Measurements from ENCODE around the gene DNAJB1. TPM values are rescaled to one million over a fixed set of nuclear protein-coding genes. Genes with fewer than 3 reads are reported as not detected.

Gene DNAJB1
- polyA plus RNA-seq, 1 donor (not counting 4 experiments of a cell fraction or from before 2014, with no cell fraction given) = 265 TPM

DNA sequence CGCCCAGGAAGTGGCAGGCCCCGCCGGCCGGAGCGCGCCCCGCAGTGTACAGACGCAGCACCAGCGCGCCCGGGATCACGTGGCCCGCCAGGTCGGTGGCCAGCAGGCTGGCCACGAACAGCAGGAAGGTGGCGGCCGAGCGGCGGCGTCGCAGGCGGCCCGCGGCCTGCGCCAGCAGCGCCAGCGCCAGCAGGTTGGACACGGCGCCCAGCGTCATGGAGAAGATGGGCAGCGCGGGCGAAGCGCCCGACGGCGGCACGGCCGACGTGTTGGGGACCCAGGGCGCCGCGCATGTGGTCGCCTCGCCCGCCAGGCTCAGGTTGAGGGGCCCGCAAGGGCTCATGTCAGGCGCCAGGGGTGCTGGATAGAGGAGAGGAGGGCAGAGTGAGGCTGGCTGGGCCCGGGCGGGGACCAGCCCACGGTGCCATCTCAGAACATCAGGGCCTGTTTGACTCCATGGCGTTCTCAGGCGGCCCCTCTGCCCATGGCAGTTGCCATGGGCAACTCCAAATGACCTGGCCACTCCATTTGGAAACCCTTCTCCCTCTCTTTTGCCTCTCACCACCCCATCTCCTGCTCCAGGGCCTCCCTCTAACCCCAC, 44.1 kb downstream of the DNAJB1 start:
- Histone ChIP-seq H2AFZ (ENCODE audit: control insufficient read depth, low read length) (no peak overlapping the region), H3K27me3 (ENCODE audit: control insufficient read depth, extremely low read depth, insufficient read depth, low read length) (peaks cover 6% of the 10 kb centered on the region), H3K4me1 (ENCODE audit: control insufficient read depth, extremely low read depth, insufficient read depth, low read length) (peaks cover 26% of the 10 kb centered on the region), H3K36me3 (ENCODE audit: control insufficient read depth in 2 of 2, extremely low read depth in 1 of 2, insufficient read depth in 2 of 2, low read length in 2 of 2) (peaks cover 3 to 20% of the 10 kb centered on the region in 2 experiments), H3K9me1 (ENCODE audit: control insufficient read depth, extremely low read depth, insufficient read depth, low read length) (no peaks in the 10 kb centered on the region), H3K9ac (ENCODE audit: control insufficient read depth, extremely low read depth, insufficient read depth, low read length) (no peak overlapping the region), H3K79me2 (ENCODE audit: control insufficient read depth, insufficient read depth, low read length) (no peaks in the 10 kb centered on the region), H3K27ac (ENCODE audit: control insufficient read depth, insufficient read depth, low read length) (no peak overlapping the region), H3K4me3 (ENCODE audit: control insufficient read depth in 2 of 3, extremely low read depth in 1 of 3, insufficient read depth in 2 of 3, low read depth in 1 of 3, low read length in 3 of 3) (no peak overlapping the region), H3K9me3 (ENCODE audit: control insufficient read depth, low read depth, low read length) (no peaks in the 10 kb centered on the region), H4K20me1 (ENCODE audit: control insufficient read depth, extremely low read depth, insufficient read depth, low read length) (peaks cover 5% of the 10 kb centered on the region), H3K4me2 (ENCODE audit: control insufficient read depth, extremely low read depth, insufficient read depth, low read depth, low read length) (no peak overlapping the region)
- dilution Hi-C loops (cut with MboI; ENCODE audit: extremely low pct_ligation_motif_present, low sequenced_read_pairs) = no loop called here
- DNase-seq (ENCODE audit: low read depth, low spot score) (no peak), FAIRE-seq (no peak)
- TF ChIP-seq EZH2 (IDR thresholded peaks at IDR 0.05; ENCODE audit: low read length) (no peak), CTCF (optimal IDR thresholded peaks at IDR 0.05 in 1 of 3, IDR thresholded peaks at IDR 0.05 in 1 of 3, conservative IDR thresholded peaks at IDR 0.05 in 1 of 3; ENCODE audit: extremely low read depth in 1 of 3, insufficient read depth in 2 of 3, low read length in 3 of 3) (no peak)

GRCh38 chr19:14473073-14473977, 44.9 kb downstream of the DNAJB1 start:
- H3K4me3 ChIP-seq (ENCODE audit: control insufficient read depth in 2 of 3, extremely low read depth in 1 of 3, insufficient read depth in 2 of 3, low read depth in 1 of 3, low read length in 3 of 3) = no peak overlapping the region
- dilution Hi-C loops (cut with MboI; ENCODE audit: extremely low pct_ligation_motif_present, low sequenced_read_pairs) = no loop called here
- peaks cover 5% of the 10 kb centered on the region for H4K20me1 ChIP-seq (ENCODE audit: control insufficient read depth, extremely low read depth, insufficient read depth, low read length)
- H3K9me1 ChIP-seq (ENCODE audit: control insufficient read depth, extremely low read depth, insufficient read depth, low read length) = no peaks in the 10 kb centered on the region
- no peak overlapping the region for H3K27ac ChIP-seq (ENCODE audit: control insufficient read depth, insufficient read depth, low read length)
- DNase-seq (ENCODE audit: low read depth, low spot score) = no peak
- FAIRE-seq = no peak
- no peaks in the 10 kb centered on the region for H3K79me2 ChIP-seq (ENCODE audit: control insufficient read depth, insufficient read depth, low read length)
- H3K36me3 ChIP-seq (ENCODE audit: control insufficient read depth in 2 of 2, extremely low read depth in 1 of 2, insufficient read depth in 2 of 2, low read length in 2 of 2) = peaks cover 0 to 16% of the 10 kb centered on the region in 2 experiments
- no peak overlapping the region for H3K4me2 ChIP-seq (ENCODE audit: control insufficient read depth, extremely low read depth, insufficient read depth, low read depth, low read length)
- H3K9ac ChIP-seq (ENCODE audit: control insufficient read depth, extremely low read depth, insufficient read depth, low read length) = no peak overlapping the region
- no peak overlapping the region for H2AFZ ChIP-seq (ENCODE audit: control insufficient read depth, low read length)
- peaks cover 26% of the 10 kb centered on the region for H3K4me1 ChIP-seq (ENCODE audit: control insufficient read depth, extremely low read depth, insufficient read depth, low read length)
- TF ChIP-seq CTCF (optimal IDR thresholded peaks at IDR 0.05 in 1 of 3, IDR thresholded peaks at IDR 0.05 in 1 of 3, conservative IDR thresholded peaks at IDR 0.05 in 1 of 3; ENCODE audit: extremely low read depth in 1 of 3, insufficient read depth in 2 of 3, low read length in 3 of 3) (no peak), EZH2 (IDR thresholded peaks at IDR 0.05; ENCODE audit: low read length) (no peak)
- H3K9me3 ChIP-seq (ENCODE audit: control insufficient read depth, low read depth, low read length) = no peaks in the 10 kb centered on the region
- peaks cover 6% of the 10 kb centered on the region for H3K27me3 ChIP-seq (ENCODE audit: control insufficient read depth, extremely low read depth, insufficient read depth, low read length)

Measured in keratinocyte (primary cell).